KMS-11 (cell line): ENCODE results near the gene USH2A.

ENCODE experiments used
- H2AFZ ChIP-seq: fragments of 200-600 bp; sonication (generic); 2 replicates; pipeline ENCODE4 v1.6.1; 2016; ENCODE audit warnings: antibody characterized with exemption, mixed run types, low read depth
- H3K27ac ChIP-seq: fragments of 200-600 bp; sonication (generic); 2 replicates; pipeline ENCODE4 v1.6.1; 2016; ENCODE audit warnings: mild to moderate bottlenecking, mixed run types
- H3K27me3 ChIP-seq: fragments of 200-600 bp; sonication (generic); 2 replicates; pipeline ENCODE4 v1.6.1; 2017; ENCODE audit warnings: mild to moderate bottlenecking, low read depth, mixed run types, moderate library complexity; ENCODE audit not compliant: insufficient read depth
- H3K36me3 ChIP-seq: fragments of 200-600 bp; sonication (generic); 2 replicates; pipeline ENCODE4 v1.6.1; 2017; ENCODE audit warnings: mild to moderate bottlenecking, mixed run types; ENCODE audit not compliant: insufficient read depth
- H3K4me1 ChIP-seq: fragments of 200-600 bp; sonication (generic); 2 replicates; pipeline ENCODE4 v1.6.1; 2016; ENCODE audit warnings: mild to moderate bottlenecking, low read depth, mixed run types; ENCODE audit not compliant: poor library complexity, severe bottlenecking
- H3K4me2 ChIP-seq: fragments of 200-600 bp; sonication (generic); 2 replicates; pipeline ENCODE4 v1.7.0; 2016; ENCODE audit warnings: mild to moderate bottlenecking, mixed run types
- H3K4me3 ChIP-seq: fragments of 200-600 bp; sonication (generic); IDR thresholded peaks from 2 replicates; pipeline ENCODE4 v1.6.1; 2017; ENCODE audit warnings: low read depth, low read length, mixed read lengths; ENCODE audit not compliant: insufficient read depth
- H3K79me2 ChIP-seq: fragments of 200-600 bp; sonication (generic); 2 replicates; pipeline ENCODE4 v1.6.1; 2016; ENCODE audit warnings: low read depth, mixed run types; ENCODE audit not compliant: insufficient read depth
- H3K9ac ChIP-seq: fragments of 200-600 bp; sonication (generic); 2 replicates; pipeline ENCODE4 v1.6.1; 2016; ENCODE audit warnings: mild to moderate bottlenecking, mixed run types
- H4K20me1 ChIP-seq: fragments of 200-600 bp; sonication (generic); 2 replicates; pipeline ENCODE4 v1.6.1; 2016; ENCODE audit warnings: mild to moderate bottlenecking, mixed run types; ENCODE audit not compliant: insufficient read depth
- CTCF ChIP-seq: fragments of 200-600 bp; sonication (generic); conservative IDR thresholded peaks from 2 replicates; pipeline ENCODE4 v1.6.1; 2017; ENCODE audit warnings: low read depth, mild to moderate bottlenecking, antibody characterized with exemption, low read length, moderate library complexity, mixed read lengths

USH2A gene

GRCh38 chr1:216223486-216223885 lies 199.8 kb downstream of the USH2A start:
- Histone ChIP-seq H3K79me2 (no peaks in the 10 kb centered on the region), H3K27me3 (no peaks in the 10 kb centered on the region), H3K4me3 (no peak overlapping the region), H2AFZ (no peak overlapping the region), H3K36me3 (no peaks in the 10 kb centered on the region), H3K4me1 (peaks cover 7% of the 10 kb centered on the region), H3K27ac (no peak overlapping the region), H3K9ac (no peak overlapping the region), H3K4me2 (no peak overlapping the region), H4K20me1 (no peaks in the 10 kb centered on the region)
- no peak for TF ChIP-seq CTCF

GRCh38 chr1:216222288-216222687 lies 201.0 kb downstream of the USH2A start:
- Histone ChIP-seq H2AFZ (no peak overlapping the region), H3K36me3 (no peaks in the 10 kb centered on the region), H3K79me2 (no peaks in the 10 kb centered on the region), H3K4me1 (peaks cover 7% of the 10 kb centered on the region), H3K9ac (no peak overlapping the region), H3K27me3 (no peaks in the 10 kb centered on the region), H3K4me2 (no peak overlapping the region), H3K27ac (no peak overlapping the region), H4K20me1 (no peaks in the 10 kb centered on the region), H3K4me3 (no peak overlapping the region)
- no peak for TF ChIP-seq CTCF

- Histone ChIP-seq H3K9ac (peak overlapping the region; percentile 49; the same call in 1 of the 2 replicates), H2AFZ (peak overlapping the region; percentile 95)
Measured at GRCh38 chr1:216221260-216221700, 202.0 kb downstream of the USH2A start.

GRCh38 chr1:216216305-216216704 lies 206.9 kb downstream of the USH2A start:
- TF ChIP-seq CTCF: no peak

More at GRCh38 chr1:216221260-216221700, 202.0 kb downstream of the USH2A start:
- TF ChIP-seq CTCF: peak; percentile 93
- H3K4me2 ChIP-seq: peak overlapping the region; percentile 58
- H3K79me2 ChIP-seq: no peaks in the 10 kb centered on the region
- H3K4me3 ChIP-seq: peak overlapping the region; percentile 83
- H4K20me1 ChIP-seq: no peaks in the 10 kb centered on the region
- no peaks in the 10 kb centered on the region for H3K27me3 ChIP-seq
- H3K4me1 ChIP-seq: peaks cover 7% of the 10 kb centered on the region
- peak overlapping the region; percentile 24; the same call in 1 of the 2 replicates for H3K27ac ChIP-seq
- no peaks in the 10 kb centered on the region for H3K36me3 ChIP-seq

More at GRCh38 chr1:216216305-216216704, 206.9 kb downstream of the USH2A start:
- Histone ChIP-seq H3K27me3 (no peaks in the 10 kb centered on the region), H3K4me2 (no peak overlapping the region), H3K27ac (no peak overlapping the region), H3K4me1 (peaks cover 1% of the 10 kb centered on the region), H2AFZ (no peak overlapping the region), H3K4me3 (no peak overlapping the region), H3K36me3 (no peaks in the 10 kb centered on the region), H3K9ac (no peak overlapping the region), H3K79me2 (no peaks in the 10 kb centered on the region), H4K20me1 (no peaks in the 10 kb centered on the region)
